ENCODE data around the gene CHI3L1.

DNA sequence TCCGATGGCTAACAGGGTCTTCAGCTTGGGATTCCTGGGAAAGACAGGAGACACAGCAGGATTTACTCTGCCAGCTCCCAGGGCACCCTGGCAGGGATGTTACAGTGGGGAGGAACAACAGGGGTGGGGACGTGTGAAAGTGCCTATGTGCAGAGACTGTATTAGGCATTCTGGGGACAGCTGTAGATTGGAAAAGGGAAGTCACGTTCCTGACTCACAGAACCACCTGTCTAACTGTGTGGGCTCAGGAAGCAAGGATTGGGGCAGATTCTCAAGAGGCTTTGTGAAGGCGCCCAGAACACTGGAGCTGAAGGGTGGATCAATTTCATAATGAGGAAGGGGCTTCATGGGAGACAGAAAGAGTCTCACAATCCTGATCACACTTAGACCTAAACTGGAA, 38.6 kb upstream of the CHI3L1 start:
- TF ChIP-seq, protein P1, sequence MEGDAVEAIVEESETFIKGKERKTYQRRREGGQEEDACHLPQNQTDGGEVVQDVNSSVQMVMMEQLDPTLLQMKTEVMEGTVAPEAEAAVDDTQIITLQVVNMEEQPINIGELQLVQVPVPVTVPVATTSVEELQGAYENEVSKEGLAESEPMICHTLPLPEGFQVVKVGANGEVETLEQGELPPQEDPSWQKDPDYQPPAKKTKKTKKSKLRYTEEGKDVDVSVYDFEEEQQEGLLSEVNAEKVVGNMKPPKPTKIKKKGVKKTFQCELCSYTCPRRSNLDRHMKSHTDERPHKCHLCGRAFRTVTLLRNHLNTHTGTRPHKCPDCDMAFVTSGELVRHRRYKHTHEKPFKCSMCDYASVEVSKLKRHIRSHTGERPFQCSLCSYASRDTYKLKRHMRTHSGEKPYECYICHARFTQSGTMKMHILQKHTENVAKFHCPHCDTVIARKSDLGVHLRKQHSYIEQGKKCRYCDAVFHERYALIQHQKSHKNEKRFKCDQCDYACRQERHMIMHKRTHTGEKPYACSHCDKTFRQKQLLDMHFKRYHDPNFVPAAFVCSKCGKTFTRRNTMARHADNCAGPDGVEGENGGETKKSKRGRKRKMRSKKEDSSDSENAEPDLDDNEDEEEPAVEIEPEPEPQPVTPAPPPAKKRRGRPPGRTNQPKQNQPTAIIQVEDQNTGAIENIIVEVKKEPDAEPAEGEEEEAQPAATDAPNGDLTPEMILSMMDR (IDR thresholded peaks at IDR 0.05): no peak
- TF ChIP-seq POLR2A (IDR thresholded peaks at IDR 0.05): no peak
